Measurements from ENCODE around the gene HNRNPUL1. TPM values are rescaled to one million over a fixed set of nuclear protein-coding genes. Genes with fewer than 3 reads are reported as not detected.

Gene HNRNPUL1
- total RNA-seq, 1 donor from 2014 or later, result 63.3 TPM

DNA sequence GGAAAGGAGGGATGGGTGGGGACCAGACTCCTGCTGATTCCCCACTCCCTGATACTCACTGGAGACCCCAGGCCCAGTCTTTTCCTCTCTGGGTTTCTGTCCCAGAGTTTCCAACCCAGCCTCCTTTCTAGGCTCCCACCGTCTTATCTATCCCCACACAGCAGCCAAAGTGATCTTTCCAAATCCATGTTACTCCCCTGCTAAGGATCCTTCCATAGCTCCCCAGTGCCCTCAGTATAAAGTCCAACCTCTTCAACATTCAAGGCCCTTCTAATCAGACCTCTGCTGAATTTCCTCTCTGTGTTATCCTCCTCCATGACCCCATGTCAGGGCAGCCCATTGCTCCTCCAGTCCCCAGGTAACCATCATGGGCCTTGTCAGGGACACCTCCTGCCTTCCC is 90.9 kb downstream of the HNRNPUL1 start:
- no peak for DNase-seq

DNA sequence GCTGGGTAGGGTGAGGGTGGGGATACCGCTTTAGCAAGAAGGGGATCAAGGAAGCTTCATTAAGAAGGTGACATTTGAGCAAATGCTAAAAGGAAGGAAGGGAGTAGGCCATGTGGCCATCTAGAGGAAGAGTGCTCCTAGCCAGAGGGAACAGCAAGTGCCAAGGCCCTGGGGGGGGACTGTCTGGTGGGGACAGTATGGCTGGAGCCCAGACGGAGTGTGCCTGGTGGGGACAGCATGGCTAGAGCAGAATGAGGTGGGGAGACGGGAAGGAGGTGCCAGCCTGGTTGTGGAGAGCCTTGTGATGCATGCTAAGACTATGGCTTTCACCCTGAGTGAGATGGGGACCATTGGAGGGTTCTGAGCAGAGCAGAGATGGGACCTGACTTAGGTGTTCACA is 91.6 kb downstream of the HNRNPUL1 start:
- DNase-seq, result no peak

DNA sequence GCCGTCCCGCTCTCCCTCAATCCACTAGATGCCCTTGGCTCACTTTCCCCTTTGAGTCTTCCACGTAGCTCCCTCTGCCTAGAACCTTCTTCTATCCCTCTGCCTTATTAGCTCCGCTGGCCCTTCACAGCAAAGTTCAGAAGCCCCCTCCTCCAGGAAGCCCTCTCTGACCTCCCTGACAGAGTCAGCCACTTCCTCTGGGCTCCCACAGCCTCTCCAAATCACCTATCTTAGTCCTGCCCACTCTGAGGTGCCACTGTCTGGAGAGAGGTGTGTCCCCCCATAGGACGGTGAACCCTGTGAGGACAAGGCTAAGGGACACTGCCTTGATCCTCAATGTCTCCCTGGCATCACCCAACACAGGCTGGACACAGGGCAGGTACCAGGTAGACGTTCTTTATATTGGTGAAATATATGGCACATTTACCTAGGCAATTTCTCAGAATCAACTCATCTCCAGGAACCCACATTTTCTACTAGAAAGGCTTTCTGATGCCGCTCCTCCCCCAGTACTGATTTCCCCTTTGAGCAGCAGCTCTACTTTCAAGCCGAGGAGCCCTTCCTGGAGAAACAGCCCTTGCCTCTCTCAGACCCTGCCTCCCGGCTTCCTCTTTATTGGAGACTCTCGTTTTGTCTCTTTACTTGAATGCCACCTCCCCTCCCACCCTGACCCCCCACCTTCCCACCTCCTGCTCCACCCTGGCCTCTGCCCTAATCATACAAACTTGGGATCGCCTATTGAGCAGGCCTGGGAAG is 93.0 kb downstream of the HNRNPUL1 start:
- DNase-seq, result no peak

Other genes with a start within 250 kb of the HNRNPUL1 start
- gene CYP2A13, start 175.9 kb upstream of the HNRNPUL1 start, total RNA-seq, result not detected in 2 replicates
- not detected in 2 replicates for gene CYP2F1, start 149.9 kb upstream of the HNRNPUL1 start, total RNA-seq
- gene CYP2S1, start 71.2 kb upstream of the HNRNPUL1 start, total RNA-seq, result 0.68 and 0.88 TPM in 2 replicates
- 11.2 and 90.9 TPM in 2 replicates for gene AXL, start 45.1 kb upstream of the HNRNPUL1 start, total RNA-seq
- gene CCDC97, start 45.8 kb downstream of the HNRNPUL1 start, total RNA-seq, result 7.5 and 13.2 TPM in 2 replicates
- 19.4 and 74.5 TPM in 2 replicates for gene TGFB1, start 89.5 kb downstream of the HNRNPUL1 start, total RNA-seq
- gene B9D2, start 99.8 kb downstream of the HNRNPUL1 start, total RNA-seq, result 6.8 and 7.9 TPM in 2 replicates
- 4.7 and 9.2 TPM in 2 replicates for gene TMEM91, start 112.2 kb downstream of the HNRNPUL1 start, total RNA-seq
- 8.8 and 11.9 TPM in 2 replicates for gene EXOSC5, start 133.0 kb downstream of the HNRNPUL1 start, total RNA-seq
- 36.9 and 69.8 TPM in 2 replicates for gene BCKDHA, start 133.4 kb downstream of the HNRNPUL1 start, total RNA-seq
- gene B3GNT8, start 163.0 kb downstream of the HNRNPUL1 start, total RNA-seq, result 1.8 and 2.6 TPM in 2 replicates
- 55.0 and 77.7 TPM in 2 replicates for gene DMAC2, start 175.5 kb downstream of the HNRNPUL1 start, total RNA-seq
- not detected in 2 replicates for gene ERICH4, start 178.8 kb downstream of the HNRNPUL1 start, total RNA-seq

All from dermis blood vessel endothelial cell (primary cell).